Measurements from ENCODE around the gene NCK2. TPM values are rescaled to one million over a fixed set of nuclear protein-coding genes. Genes with fewer than 3 reads are reported as not detected.
A peak's percentile ranks its signal among the peaks of the same experiment; 100 is the strongest.

Gene NCK2
- total RNA-seq, 1 experiment from 2014 or later: 26.7 TPM

GRCh38 chr2:105736145-105736544 lies 8.6 kb upstream of the NCK2 start:
- POLR2A ChIA-PET: no interaction called here
- H3K4me1 ChIP-seq (ENCODE audit: control insufficient read depth in 1 of 2, insufficient read depth in 2 of 2, low read length in 2 of 2): 0 out of 4 replicates have a peak, but pooled peaks cover 0 to 4% of the 10 kb centered on the region in 2 experiments
- H3K36me3 ChIP-seq (ENCODE audit: control insufficient read depth in 1 of 2, insufficient read depth in 2 of 2, low read length in 2 of 2): no peaks in the 10 kb centered on the region
- H3K4me3 ChIP-seq (replicated peaks in 1 of 2; ENCODE audit: low read depth in 1 of 2, low read length in 2 of 2): no peak overlapping the region
- intact Hi-C loops (cut with micrococcal nuclease): no loop called here
- no peak overlapping the region for H3K4me2 ChIP-seq (ENCODE audit: low read length)
- no peaks in the 10 kb centered on the region for H4K20me1 ChIP-seq (ENCODE audit: insufficient read depth)
- H3K27ac ChIP-seq (ENCODE audit: low read depth, low read length): no peak overlapping the region
- H3K9me2 ChIP-seq (ENCODE audit: insufficient read depth): no peaks in the 10 kb centered on the region
- CTCF ChIA-PET: no interaction called here
- DNase-seq (ENCODE audit: low read depth, low spot score) (no peak), ATAC-seq (peak; percentile 57; the same call in 1 of the 2 replicates)
- H3K79me2 ChIP-seq (ENCODE audit: insufficient read depth, low read length): no peaks in the 10 kb centered on the region
- no peaks in the 10 kb centered on the region for H3K9me3 ChIP-seq (ENCODE audit: control insufficient read depth in 1 of 2, insufficient read depth in 1 of 2, low read depth in 1 of 2, low read length in 2 of 2)
- RAD21 ChIA-PET (ENCODE audit: low non-redundant PET in 1 of 2, low total read pairs in 2 of 2, uncharacterized antibody in 2 of 2, unreplicated experiment in 2 of 2): no interaction called here
- no TSS peak for BruUV-seq (replicated peaks)
- TF ChIP-seq CTCF (IDR thresholded peaks at IDR 0.05 in 2 of 3, conservative IDR thresholded peaks at IDR 0.05 in 1 of 3; ENCODE audit: borderline replicate concordance in 1 of 3, insufficient read depth in 1 of 3, low read depth in 2 of 3, low read length in 2 of 3): 0 out of 6 replicates have a peak, but pooled peaks of 1 of the 3 experiments have one; percentile 24
- no peak for TF ChIP-seq POLR2AphosphoS5 (IDR thresholded peaks at IDR 0.05; ENCODE audit: low read depth, low read length)
- H3K27me3 ChIP-seq (ENCODE audit: insufficient read depth, low read length): peaks cover 3% of the 10 kb centered on the region
- no peak overlapping the region for H2AFZ ChIP-seq (ENCODE audit: low read depth, low read length, poor library complexity, severe bottlenecking)
- H3K9ac ChIP-seq (ENCODE audit: low read length): no peak overlapping the region

- intact Hi-C loops (cut with micrococcal nuclease): no loop called here
- no peaks in the 10 kb centered on the region for H3K36me3 ChIP-seq (ENCODE audit: control insufficient read depth in 1 of 2, insufficient read depth in 2 of 2, low read length in 2 of 2)
- ATAC-seq (no peak), DNase-seq (ENCODE audit: low read depth, low spot score) (no peak)
- H2AFZ ChIP-seq (ENCODE audit: low read depth, low read length, poor library complexity, severe bottlenecking): no peak overlapping the region
- H3K9me3 ChIP-seq (ENCODE audit: control insufficient read depth in 1 of 2, insufficient read depth in 1 of 2, low read depth in 1 of 2, low read length in 2 of 2): no peaks in the 10 kb centered on the region
- no peak overlapping the region for H3K4me2 ChIP-seq (ENCODE audit: low read length)
- ChIA-PET RAD21 (ENCODE audit: low non-redundant PET in 1 of 2, low total read pairs in 2 of 2, uncharacterized antibody in 2 of 2, unreplicated experiment in 2 of 2) (no interaction called here), POLR2A (no interaction called here), CTCF (no interaction called here)
- no peak overlapping the region for H3K27ac ChIP-seq (ENCODE audit: low read depth, low read length)
- BruUV-seq (replicated peaks): no TSS peak
- no peak overlapping the region for H3K9ac ChIP-seq (ENCODE audit: low read length)
- H4K20me1 ChIP-seq (ENCODE audit: insufficient read depth): no peaks in the 10 kb centered on the region
- H3K27me3 ChIP-seq (ENCODE audit: insufficient read depth, low read length): no peaks in the 10 kb centered on the region; the same call in 1 of the 2 replicates
- H3K9me2 ChIP-seq (ENCODE audit: insufficient read depth): no peaks in the 10 kb centered on the region
- H3K4me1 ChIP-seq (ENCODE audit: control insufficient read depth in 1 of 2, insufficient read depth in 2 of 2, low read length in 2 of 2): 0 out of 4 replicates have a peak, but pooled peaks cover 0 to 4% of the 10 kb centered on the region in 2 experiments
- no peaks in the 10 kb centered on the region for H3K79me2 ChIP-seq (ENCODE audit: insufficient read depth, low read length)
- no peak overlapping the region for H3K4me3 ChIP-seq (replicated peaks in 1 of 2; ENCODE audit: low read depth in 1 of 2, low read length in 2 of 2)
- no peak for TF ChIP-seq EZH2phosphoT487 (IDR thresholded peaks at IDR 0.05; ENCODE audit: borderline replicate concordance)
- no peak for TF ChIP-seq POLR2A (IDR thresholded peaks at IDR 0.05; ENCODE audit: borderline replicate concordance, extremely low read depth, insufficient read depth, insufficient read length)
- no peak for TF ChIP-seq SRF (IDR thresholded peaks at IDR 0.05; ENCODE audit: low read depth)
- TF ChIP-seq TCF7L2 (IDR thresholded peaks at IDR 0.05; ENCODE audit: borderline replicate concordance, extremely low read depth, insufficient read depth, insufficient read length): no peak
- TF ChIP-seq JUND (IDR thresholded peaks at IDR 0.05): no peak
- TF ChIP-seq SP1 (IDR thresholded peaks at IDR 0.05; ENCODE audit: low read depth): no peak
- no peak for TF ChIP-seq FOSL1 (IDR thresholded peaks at IDR 0.05; ENCODE audit: low read depth)
- TF ChIP-seq ZNF274 (IDR thresholded peaks at IDR 0.05; ENCODE audit: low read depth, low read length): no peak
- TF ChIP-seq CEBPB (IDR thresholded peaks at IDR 0.05; ENCODE audit: low read depth): no peak
- TF ChIP-seq ATF3 (IDR thresholded peaks at IDR 0.05): no peak
- no peak for TF ChIP-seq CBX3 (IDR thresholded peaks at IDR 0.05; ENCODE audit: low read depth)
- no peak for TF ChIP-seq EZH2 (IDR thresholded peaks at IDR 0.05)
- TF ChIP-seq SIN3A (IDR thresholded peaks at IDR 0.05; ENCODE audit: low read depth): no peak
- no peak for TF ChIP-seq YY1 (IDR thresholded peaks at IDR 0.05; ENCODE audit: extremely low read depth, insufficient replicate concordance, low read depth, low read length)
- no peak for TF ChIP-seq CTCF (IDR thresholded peaks at IDR 0.05 in 2 of 3, conservative IDR thresholded peaks at IDR 0.05 in 1 of 3; ENCODE audit: borderline replicate concordance in 1 of 3, insufficient read depth in 1 of 3, low read depth in 2 of 3, low read length in 2 of 3)
- no peak for TF ChIP-seq ZFX (IDR thresholded peaks at IDR 0.05)
Measured at GRCh38 chr2:105737980-105738657, 6.6 kb upstream of the NCK2 start.
